GM10266 (cell line): ENCODE measurements around the gene KIF2A.

Experiments
- DNase-seq: peaks from one replicate; pipeline ENCODE4 v3.0.0; 2012; ENCODE audit errors: extremely low spot score
- TF ChIP-seq, protein P1 (sequence below): IDR thresholded peaks from 2 replicates; pipeline ENCODE4 v1.5.1; 2012; ENCODE audit warnings: mild to moderate bottlenecking, low read depth; ENCODE audit not compliant: control insufficient read depth, insufficient read depth; ENCODE audit errors: missing control alignments

Gene KIF2A

DNA sequence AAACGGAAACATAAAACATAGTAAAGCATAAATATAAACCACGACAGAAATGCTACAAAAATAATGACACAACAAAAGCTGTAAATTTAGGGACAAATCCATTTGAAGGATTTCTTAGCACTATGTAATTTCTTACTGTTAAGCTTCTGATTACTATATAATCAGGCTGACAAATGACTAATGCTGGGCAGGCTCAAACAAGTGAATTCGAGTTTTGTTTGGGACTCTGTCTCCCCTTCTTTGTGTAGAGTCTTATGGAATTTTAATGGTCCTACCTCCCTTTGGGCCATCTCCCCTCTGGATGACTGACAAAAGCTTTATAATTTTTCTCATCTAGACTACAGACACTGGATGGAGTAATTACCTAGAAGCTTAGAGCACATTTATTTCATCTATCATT is 24.6 kb upstream of the KIF2A start:
- DNase-seq, result no peak
- TF ChIP-seq, protein P1, sequence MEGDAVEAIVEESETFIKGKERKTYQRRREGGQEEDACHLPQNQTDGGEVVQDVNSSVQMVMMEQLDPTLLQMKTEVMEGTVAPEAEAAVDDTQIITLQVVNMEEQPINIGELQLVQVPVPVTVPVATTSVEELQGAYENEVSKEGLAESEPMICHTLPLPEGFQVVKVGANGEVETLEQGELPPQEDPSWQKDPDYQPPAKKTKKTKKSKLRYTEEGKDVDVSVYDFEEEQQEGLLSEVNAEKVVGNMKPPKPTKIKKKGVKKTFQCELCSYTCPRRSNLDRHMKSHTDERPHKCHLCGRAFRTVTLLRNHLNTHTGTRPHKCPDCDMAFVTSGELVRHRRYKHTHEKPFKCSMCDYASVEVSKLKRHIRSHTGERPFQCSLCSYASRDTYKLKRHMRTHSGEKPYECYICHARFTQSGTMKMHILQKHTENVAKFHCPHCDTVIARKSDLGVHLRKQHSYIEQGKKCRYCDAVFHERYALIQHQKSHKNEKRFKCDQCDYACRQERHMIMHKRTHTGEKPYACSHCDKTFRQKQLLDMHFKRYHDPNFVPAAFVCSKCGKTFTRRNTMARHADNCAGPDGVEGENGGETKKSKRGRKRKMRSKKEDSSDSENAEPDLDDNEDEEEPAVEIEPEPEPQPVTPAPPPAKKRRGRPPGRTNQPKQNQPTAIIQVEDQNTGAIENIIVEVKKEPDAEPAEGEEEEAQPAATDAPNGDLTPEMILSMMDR, result no peak

DNA sequence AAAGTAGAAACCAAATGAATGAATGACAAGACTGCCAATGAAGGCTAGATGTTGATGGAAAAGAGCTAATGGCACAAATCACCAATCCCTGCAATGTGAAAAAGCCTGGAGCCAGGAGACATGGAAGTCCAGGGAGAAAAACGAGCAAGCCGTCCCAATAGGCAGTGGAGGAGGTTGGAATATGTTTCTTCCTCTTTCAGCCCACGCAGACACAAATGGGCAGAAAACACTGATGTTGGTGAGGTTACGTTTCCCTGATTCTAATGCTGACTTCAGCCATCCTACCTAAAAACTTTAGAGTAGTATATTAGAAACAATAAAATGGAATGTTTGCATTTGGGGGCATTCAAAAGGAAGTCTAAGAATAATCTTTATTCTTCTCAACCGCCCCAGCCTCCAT is 23.9 kb upstream of the KIF2A start:
- no peak for DNase-seq
- TF ChIP-seq, protein P1, result no peak

DNA sequence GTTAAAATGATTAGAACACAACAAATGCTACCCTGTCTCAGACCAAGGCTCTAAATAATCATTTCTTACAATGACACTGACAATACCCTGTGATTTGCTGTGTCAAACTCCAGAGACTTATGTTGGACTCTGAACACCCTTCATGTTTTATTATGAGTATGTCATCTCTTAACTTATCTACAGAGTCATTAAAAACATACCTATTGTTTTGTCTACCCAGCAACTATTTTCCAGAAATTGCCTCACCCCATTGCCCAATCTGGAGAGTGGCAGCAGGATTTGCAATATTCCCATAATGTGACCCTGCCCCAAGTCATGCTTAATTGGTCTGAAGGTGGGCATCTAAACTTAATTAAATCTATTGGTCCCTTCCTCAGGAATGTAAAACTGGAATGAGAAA is 23.0 kb upstream of the KIF2A start:
- TF ChIP-seq, protein P1, result no peak
- DNase-seq, result no peak

DNA sequence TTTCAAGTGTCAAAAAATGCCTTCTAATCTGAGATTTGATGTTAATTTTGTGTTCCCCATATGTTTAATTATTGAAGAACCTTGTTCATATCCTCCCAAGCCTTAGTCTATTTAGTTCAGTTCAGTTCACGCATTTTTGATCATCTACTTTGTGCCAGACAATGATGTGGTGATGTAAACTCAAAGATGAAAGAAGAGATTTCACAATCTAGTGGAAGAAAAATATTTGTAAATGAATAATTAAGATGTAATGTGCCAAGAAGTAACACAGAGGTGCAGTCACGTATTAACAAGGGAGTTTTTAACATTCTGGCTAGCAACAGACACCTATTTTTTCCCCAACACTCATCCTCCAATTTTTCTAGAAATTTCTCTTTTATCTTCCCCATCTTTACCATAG is 22.1 kb upstream of the KIF2A start:
- DNase-seq, result no peak

DNA sequence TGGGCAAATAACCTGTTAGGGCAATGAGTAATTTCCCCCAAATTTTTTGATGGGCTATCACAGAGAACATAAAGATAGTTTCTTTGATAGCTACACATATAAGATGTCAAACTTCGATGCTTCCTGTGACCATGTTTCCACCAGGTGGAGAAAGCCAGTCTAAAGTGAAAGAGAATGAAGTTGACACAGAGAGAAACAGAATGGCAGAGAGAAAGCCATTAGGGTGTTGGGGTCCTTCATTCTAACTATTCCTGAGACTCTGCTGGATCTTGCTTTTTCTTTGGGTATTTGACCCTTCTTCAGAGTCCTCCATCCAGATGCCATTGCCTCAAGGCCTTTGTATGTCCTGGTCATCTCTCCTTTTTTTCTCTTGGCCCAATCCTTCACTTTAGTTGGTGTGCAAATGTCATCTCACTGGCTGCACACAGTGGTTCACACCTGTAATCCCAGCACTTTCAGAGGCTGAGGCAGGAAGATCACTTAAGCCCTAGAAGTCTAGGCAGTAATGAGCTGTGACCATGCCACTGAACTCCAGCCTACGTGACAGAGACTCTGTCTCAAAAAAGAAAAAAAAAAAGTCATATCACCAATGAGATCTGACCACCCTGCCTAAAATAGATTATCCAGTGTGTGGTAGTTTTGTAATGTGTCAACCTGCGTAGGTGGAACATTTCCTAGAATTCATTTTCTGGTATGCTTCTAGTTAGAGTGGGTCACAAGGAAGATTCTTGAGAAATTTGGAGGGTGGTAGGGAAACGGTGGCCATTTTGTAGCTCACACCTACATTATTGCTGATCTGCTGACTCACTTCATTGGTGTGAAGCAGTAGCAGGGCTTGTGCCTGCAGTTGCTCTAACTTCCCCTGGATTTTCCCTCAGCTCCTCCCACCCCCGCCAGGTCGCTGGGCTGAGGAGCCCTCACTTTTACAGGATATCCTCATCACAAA is 20.8 kb upstream of the KIF2A start:
- TF ChIP-seq, protein P1, result no peak
- peak; percentile 20 for DNase-seq

More for the DNA sequence above, 22.1 kb upstream of the KIF2A start:
- TF ChIP-seq, protein P1, result no peak

DNA sequence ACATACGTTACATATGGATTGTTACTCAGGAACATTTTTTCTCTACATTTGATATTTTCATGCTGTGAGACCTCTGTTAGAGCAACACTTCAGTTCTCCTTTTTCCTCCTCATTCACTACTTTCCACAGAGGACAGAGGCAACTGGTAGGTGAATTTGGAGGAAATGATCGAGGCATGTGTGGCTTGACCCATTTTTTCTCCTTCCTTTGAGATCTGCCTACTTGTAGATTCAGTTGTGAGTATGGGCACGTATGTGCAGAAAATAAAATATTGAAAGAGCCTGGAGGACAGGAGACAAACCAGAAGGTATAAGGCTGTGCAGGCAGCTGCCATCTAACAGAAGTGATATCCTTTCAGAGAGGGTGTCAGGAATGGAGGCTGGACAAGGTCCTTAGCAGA is 19.2 kb upstream of the KIF2A start:
- DNase-seq, result no peak
- TF ChIP-seq, protein P1, result no peak

DNA sequence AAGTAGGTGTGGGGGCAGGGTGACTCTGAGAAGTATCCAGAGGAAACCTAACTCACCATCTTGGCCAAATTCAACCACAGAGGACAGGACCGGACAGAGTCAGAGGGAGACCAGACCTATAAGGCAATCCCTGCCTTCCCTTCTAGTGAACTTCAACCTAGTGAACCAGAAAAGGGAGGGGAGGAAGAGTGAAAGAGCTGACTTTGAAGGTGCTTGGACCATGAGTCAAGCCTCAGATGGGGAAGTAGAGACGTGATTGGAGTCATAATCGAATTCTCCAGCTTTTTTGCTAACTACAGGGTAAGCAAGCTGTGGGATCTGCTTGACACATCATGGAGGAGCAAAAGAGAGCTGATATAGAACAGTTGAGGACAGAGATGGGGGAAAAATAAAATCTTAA is 18.8 kb upstream of the KIF2A start:
- DNase-seq, result no peak
- TF ChIP-seq, protein P1, result no peak
